ENCODE measurements around the gene PFDN4. TPM values are rescaled to one million over a fixed set of nuclear protein-coding genes. Genes with fewer than 3 reads are reported as not detected.

Gene PFDN4
- total and polyA plus RNA-seq, 12 donors: 18.7 to 103 (median 44.2) TPM

- Histone ChIP-seq H3K4me3 (no peak overlapping the region), H3K9me3 (replicated peaks in 1 of 3) (no peaks in the 10 kb centered on the region), H3K36me3 (replicated peaks in 1 of 2) (no peaks in the 10 kb centered on the region), H3K27me3 (no peaks in the 10 kb centered on the region), H3K4me1 (replicated peaks in 1 of 2) (peaks cover 0 to 5% of the 10 kb centered on the region in 2 donors), H3K27ac (peak overlapping the region in 1 of 5 donors; percentile 55)
- intact Hi-C loops (cut with DNase I): loop anchor here (5.0 kb wide), 2 partner anchors 93 to 98 kb away; no protein-coding TSS in a partner anchor
- TF ChIP-seq, protein P1, sequence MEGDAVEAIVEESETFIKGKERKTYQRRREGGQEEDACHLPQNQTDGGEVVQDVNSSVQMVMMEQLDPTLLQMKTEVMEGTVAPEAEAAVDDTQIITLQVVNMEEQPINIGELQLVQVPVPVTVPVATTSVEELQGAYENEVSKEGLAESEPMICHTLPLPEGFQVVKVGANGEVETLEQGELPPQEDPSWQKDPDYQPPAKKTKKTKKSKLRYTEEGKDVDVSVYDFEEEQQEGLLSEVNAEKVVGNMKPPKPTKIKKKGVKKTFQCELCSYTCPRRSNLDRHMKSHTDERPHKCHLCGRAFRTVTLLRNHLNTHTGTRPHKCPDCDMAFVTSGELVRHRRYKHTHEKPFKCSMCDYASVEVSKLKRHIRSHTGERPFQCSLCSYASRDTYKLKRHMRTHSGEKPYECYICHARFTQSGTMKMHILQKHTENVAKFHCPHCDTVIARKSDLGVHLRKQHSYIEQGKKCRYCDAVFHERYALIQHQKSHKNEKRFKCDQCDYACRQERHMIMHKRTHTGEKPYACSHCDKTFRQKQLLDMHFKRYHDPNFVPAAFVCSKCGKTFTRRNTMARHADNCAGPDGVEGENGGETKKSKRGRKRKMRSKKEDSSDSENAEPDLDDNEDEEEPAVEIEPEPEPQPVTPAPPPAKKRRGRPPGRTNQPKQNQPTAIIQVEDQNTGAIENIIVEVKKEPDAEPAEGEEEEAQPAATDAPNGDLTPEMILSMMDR (IDR thresholded peaks at IDR 0.05): no peak
- TF ChIP-seq POLR2A (IDR thresholded peaks at IDR 0.05): no peak
- WGBS, 4 donors: 67 to 73% (median 72%) methylated on average over 12 to 13 of the region's 13 CpGs
- peak in 1 of 7 donors; percentile 20 for DNase-seq
Measured at GRCh38 chr20:54195483-54196472, 12.1 kb upstream of the PFDN4 start.

DNA sequence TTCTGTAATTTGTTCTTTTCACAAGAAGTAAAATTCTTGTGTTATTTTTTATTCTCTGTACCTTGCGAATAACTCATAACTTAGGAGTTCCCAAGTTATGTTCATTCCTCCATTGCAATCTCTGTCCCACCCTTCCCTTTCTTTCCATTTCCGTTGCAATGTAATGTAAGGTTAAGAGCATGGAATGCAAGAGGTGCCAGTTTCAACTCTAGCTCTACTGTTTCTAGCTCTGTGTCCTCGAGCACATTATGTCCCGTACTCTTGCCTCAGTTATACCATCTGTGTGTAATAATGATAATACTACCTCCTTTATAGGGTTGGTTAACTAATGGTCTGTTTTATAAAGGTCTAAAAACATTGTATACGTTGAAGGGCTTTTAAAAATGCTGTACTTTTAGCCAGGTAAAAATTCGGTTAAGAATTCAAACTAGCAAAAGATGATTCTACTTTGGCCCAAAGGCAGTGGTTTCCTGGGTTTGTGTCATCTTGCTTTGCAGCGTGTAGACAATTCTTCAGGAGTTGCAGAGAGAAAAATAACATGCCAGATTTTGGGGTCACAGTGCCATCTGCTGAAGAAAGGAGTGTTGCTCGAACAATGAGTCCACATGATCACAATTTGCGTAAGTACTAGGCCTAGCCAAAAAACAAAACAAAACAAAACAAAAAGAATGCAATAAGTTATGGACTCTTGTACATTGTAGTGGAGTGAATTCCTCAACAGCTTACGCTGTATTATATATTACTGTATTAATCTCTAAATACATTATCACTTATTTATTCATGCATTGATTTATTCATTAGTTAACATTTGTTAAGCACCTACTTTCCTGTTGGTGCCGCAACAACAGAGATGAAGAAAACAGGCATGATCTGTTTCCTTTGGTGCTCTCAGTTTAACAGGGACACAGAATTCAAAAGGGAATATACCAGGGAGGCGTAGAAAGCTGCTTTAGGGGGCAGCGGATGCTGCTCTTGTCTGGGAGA is 10.0 kb upstream of the PFDN4 start:
- intact Hi-C loops (cut with DNase I): loop anchor here (5.0 kb wide), 2 partner anchors 96 to 101 kb away; no protein-coding TSS in a partner anchor
- Histone ChIP-seq H3K27me3 (no peaks in the 10 kb centered on the region), H3K27ac (no peak overlapping the region), H3K4me3 (no peak overlapping the region), H3K36me3 (replicated peaks in 1 of 2) (no peaks in the 10 kb centered on the region), H3K4me1 (replicated peaks in 1 of 2) (peaks cover 0 to 5% of the 10 kb centered on the region in 2 donors), H3K9me3 (replicated peaks in 1 of 3) (no peaks in the 10 kb centered on the region)
- TF ChIP-seq, protein P1 (IDR thresholded peaks at IDR 0.05): no peak
- TF ChIP-seq POLR2A (IDR thresholded peaks at IDR 0.05): no peak
- WGBS, 4 donors: 79 to 81% (median 80%) methylated on average over 13 of the region's 13 CpGs
- DNase-seq: no peak

- H3K4me1 ChIP-seq (replicated peaks in 1 of 2): peaks cover 0 to 5% of the 10 kb centered on the region in 2 donors
- no peaks in the 10 kb centered on the region for H3K36me3 ChIP-seq (replicated peaks in 1 of 2)
- no peaks in the 10 kb centered on the region for H3K9me3 ChIP-seq (replicated peaks in 1 of 3)
- 58 to 71% (median 65%) methylated on average over 6 of the region's 6 CpGs for WGBS, 4 donors
- no peak overlapping the region for H3K27ac ChIP-seq
- intact Hi-C loops (cut with DNase I): loop anchor here (5.0 kb wide), 2 partner anchors 97 to 102 kb away; no protein-coding TSS in a partner anchor
- H3K27me3 ChIP-seq: no peaks in the 10 kb centered on the region
- no peak for DNase-seq
- TF ChIP-seq, protein P1 (IDR thresholded peaks at IDR 0.05): no peak
- no peak for TF ChIP-seq POLR2A (IDR thresholded peaks at IDR 0.05)
- no peak overlapping the region for H3K4me3 ChIP-seq
Measured at GRCh38 chr20:54199283-54199682, 8.6 kb upstream of the PFDN4 start.
